HCT116 (cell line): ENCODE data around the gene SERPINB6.

Experiments
- CEBPB ChIP-seq: IDR thresholded peaks from 2 replicates; pipeline ENCODE4 v1.6.1; 2012; ENCODE audit warnings: low read depth
- CTCF ChIP-seq, 3 experiments: fragments of 200-600 bp in 1 of 3; sonication (generic) in 1 of 3; IDR thresholded peaks in 2 of 3; conservative IDR thresholded peaks in 1 of 3; 2 replicates each; pipeline ENCODE4 v1.5.1; 2012 to 2017; ENCODE audit warnings: low read depth in 2 of 3, low read length in 2 of 3, antibody characterized with exemption in 1 of 3, borderline replicate concordance in 1 of 3, control low read depth in 1 of 3, mild to moderate bottlenecking in 1 of 3, mixed read lengths in 1 of 3, mixed run types in 1 of 3, moderate library complexity in 1 of 3; ENCODE audit not compliant: insufficient read depth in 1 of 3
- EGR1 ChIP-seq: IDR thresholded peaks from 2 replicates; pipeline ENCODE4 v1.6.1; 2012; ENCODE audit warnings: low read depth
- EZH2phosphoT487 ChIP-seq: fragments of 200-600 bp; IDR thresholded peaks from 2 replicates; pipeline ENCODE4 v1.6.1; 2018; ENCODE audit warnings: antibody characterized with exemption, borderline replicate concordance
- POLR2A ChIP-seq: IDR thresholded peaks from 2 replicates; pipeline ENCODE4 v1.7.0; 2011; ENCODE audit warnings: borderline replicate concordance; ENCODE audit not compliant: insufficient read depth, insufficient read length; ENCODE audit errors: extremely low read depth
- YY1 ChIP-seq: IDR thresholded peaks from 2 replicates; pipeline ENCODE4 v1.6.1; 2011; ENCODE audit warnings: low read length, low read depth, moderate library complexity, mild to moderate bottlenecking; ENCODE audit not compliant: insufficient replicate concordance; ENCODE audit errors: extremely low read depth

GRCh38 chr6:3015144-3015543 lies 43.8 kb upstream of the SERPINB6 start:
- TF ChIP-seq CTCF (IDR thresholded peaks at IDR 0.05 in 2 of 3, conservative IDR thresholded peaks at IDR 0.05 in 1 of 3; ENCODE audit: borderline replicate concordance in 1 of 3, insufficient read depth in 1 of 3, low read depth in 2 of 3, low read length in 2 of 3) (no peak), POLR2A (no peak), CEBPB (no peak), EGR1 (no peak), YY1 (no peak), EZH2phosphoT487 (no peak)
